Measurements from ENCODE around the gene LRCH1.

The LRCH1 gene

DNA sequence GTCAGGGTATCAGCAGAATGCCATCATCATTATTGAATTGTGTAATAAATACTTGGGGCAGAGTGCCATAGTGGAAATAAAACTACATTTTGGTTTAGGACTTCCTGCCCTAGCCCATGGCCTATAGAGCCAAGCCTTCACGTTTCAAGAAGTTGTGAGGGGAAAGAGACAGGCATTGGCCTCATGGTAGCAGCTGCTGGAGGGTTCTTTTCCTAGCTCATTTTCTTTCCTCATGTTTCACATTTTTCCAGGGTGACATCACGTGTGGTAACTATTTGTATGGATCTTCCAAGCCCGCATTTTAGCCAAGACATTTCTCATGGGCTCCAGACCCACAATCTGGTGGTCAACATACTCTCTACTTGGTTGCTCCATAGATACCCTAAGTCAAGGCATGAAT lies 80.4 kb downstream of the LRCH1 start:
- no peak for DNase-seq (ENCODE audit: low read depth in 4 of 4, low spot score in 1 of 4)

DNA sequence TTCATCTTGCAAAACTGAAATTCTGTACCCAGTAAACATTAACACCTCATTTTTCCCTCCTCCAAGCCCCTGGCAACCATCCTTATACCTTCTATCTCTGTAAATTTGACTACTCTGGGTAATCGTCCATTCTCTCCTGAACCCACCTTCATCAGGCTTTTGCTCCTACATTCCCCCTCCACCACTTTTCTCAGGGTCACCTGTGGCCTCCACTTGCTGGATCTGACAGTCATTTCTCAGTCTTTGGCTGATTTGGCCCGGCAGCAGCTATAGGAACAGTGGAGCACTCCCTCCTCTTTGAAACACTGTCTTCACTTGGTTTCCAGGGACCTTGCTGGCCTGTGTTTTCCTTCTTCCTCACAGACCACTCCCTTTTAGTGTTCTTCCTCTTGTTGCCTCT lies 83.5 kb downstream of the LRCH1 start:
- no peak for DNase-seq (ENCODE audit: low read depth in 4 of 4, low spot score in 1 of 4)

DNA sequence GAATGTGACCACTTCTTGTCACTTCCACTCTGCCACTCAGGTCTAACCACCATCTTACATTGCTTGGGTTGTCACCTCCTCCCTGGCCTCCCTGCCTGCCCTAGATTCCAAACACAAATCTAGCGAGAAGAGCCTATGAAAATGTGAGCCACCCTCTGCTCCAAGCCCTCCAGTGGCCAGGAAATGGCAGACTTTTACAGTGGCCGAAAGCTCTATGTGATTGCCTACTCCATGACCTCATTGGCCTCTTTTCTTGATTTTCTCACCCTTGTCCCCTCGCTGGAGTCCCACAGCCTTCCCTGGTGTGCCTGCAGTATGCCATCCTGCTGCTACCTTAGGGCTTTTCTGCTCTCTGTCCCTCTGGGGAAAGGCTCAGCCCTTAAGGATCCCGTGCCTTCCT lies 84.2 kb downstream of the LRCH1 start:
- no peak for DNase-seq (ENCODE audit: low read depth in 4 of 4, low spot score in 1 of 4)

DNA sequence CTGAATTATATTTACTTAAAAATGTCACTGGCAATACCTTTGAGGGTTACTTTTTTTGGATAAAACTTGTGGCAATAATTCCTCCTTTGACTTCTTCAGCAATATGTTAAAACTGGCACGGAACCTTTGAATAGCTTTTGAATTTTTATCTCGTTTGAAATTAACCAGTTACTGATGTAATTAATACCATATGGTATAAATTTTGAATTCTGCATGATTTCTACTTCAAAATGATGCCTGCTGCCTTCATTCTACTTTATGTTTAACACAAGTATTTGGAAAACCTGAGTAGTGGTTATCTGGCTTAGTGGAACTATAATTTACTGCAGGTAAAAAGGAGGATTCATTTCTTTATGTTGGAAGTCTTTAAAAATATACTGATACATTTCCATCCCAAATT lies 85.3 kb downstream of the LRCH1 start:
- no peak for DNase-seq (ENCODE audit: low read depth in 4 of 4, low spot score in 1 of 4)

DNA sequence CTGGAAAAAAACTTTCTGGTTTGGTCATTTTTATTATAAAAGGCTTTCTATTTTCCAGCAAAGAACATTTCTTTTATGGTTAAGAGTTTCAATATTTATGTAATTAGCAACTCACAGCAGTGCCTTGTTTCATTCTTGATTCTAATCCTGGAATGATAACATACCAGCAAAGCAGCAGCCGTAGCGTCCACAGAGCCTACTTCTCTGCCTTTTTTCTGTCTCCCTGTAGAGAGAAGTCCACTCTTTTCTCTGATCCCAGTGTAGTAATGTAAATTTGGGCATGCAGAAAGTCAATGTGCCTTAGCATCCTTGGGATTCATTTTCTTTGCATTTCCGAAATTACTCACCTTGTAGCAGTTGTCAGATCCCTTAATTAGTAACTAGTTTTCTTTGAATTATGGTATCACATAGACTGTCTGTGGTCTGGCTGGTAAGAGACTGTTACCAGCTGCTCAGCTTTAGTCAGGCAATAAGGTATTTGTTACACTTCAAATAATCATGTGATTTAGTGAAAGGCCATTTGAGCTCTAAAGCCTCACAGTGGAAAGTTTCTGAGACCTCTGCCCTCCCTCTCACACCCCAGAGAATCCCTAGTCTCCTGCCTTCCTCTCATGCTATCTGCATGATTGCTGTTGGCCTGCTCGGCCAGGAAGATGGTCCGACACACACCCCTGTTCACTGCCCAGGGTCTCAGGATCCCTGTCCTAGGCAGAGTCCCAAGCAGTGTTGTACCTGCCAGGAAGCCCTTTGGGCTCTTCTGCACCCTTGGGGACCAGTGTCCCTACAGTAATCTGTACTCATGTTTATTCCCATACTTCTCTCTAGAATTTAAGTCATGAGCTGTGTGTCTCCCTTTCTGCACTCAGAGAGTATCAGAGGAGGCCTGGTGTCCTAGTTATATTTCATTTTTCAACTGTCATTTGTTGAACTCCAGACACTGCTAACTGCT lies 86.3 kb downstream of the LRCH1 start:
- no peak for DNase-seq (ENCODE audit: low read depth in 4 of 4, low spot score in 1 of 4)

DNA sequence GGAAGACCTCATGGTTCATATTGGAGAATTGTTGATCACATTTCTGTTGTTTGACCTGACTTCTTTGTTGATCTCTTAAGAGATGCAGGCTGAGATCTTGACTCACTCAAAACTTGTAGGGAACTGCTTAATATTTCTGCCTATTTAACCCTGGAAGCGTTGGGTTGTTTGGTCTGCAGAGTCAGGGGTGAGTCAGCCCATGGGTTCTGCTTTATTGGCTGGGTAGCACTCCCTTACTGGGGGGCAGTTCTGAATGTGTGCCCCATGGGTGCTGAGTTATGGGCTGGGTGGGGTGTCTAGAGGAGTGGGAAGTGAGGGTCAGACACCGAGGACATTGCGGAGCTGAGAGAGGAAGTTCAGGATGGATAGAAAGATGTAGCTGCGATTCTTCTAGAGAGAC lies 87.9 kb downstream of the LRCH1 start:
- no peak for DNase-seq (ENCODE audit: low read depth in 4 of 4, low spot score in 1 of 4)

DNA sequence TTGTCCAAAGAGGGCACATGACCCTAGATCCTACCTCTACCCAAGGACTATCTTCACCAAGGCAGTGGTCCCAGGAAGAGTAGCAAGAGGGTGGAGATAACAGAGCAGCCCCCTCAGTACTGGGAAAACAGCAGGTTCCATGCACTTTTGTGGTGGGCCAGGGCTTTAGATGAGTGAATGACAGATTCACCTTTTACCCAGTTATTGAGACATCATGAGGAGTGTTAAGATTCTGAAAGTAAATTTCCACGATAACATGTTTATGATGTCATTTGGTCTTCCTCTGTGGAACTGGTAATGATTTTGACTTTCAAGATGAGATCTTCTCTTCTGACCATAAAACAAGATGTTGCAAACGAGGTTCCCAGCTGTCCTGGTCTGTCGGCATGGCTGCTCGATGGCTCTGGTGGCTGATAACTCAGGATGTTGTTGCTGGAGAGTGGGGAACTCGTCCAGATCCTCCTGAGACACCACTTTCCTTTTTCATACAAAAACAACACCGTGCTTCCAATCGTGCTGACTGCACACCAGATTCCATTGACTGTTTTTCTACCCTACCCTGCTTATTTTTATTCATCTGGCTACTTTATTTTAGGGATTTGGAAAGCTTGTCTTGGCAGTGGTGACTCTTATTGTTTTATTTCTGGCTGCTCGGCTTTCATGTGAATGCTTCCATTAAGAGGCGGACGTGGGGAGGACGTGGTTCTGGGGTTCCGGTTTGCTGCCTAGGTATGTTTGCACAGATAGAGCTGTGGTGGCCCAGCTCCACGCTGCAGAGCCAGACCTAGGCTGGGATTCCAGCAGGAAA lies 88.5 kb downstream of the LRCH1 start:
- DNase-seq (ENCODE audit: low read depth in 4 of 4, low spot score in 1 of 4), result no peak

DNA sequence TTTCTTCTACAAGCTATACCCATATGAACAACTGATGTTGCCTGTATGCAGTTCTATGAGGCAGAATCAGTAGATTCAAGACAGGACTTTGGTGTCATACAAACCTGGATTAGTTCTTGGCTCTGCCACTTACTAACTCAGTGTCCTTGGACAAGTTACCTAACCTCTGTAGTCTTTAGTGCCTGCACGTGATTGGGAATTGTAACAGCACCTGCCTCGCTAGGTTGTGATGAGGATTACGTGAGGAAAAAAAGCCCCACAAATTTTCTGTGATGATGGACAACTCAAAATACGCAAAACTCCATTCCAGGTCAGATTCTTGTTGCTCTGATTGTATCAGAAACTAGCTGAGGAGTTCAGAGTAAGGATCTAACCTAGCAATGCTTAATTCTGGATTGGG lies 89.3 kb downstream of the LRCH1 start:
- no peak for DNase-seq (ENCODE audit: low read depth in 4 of 4, low spot score in 1 of 4)

DNA sequence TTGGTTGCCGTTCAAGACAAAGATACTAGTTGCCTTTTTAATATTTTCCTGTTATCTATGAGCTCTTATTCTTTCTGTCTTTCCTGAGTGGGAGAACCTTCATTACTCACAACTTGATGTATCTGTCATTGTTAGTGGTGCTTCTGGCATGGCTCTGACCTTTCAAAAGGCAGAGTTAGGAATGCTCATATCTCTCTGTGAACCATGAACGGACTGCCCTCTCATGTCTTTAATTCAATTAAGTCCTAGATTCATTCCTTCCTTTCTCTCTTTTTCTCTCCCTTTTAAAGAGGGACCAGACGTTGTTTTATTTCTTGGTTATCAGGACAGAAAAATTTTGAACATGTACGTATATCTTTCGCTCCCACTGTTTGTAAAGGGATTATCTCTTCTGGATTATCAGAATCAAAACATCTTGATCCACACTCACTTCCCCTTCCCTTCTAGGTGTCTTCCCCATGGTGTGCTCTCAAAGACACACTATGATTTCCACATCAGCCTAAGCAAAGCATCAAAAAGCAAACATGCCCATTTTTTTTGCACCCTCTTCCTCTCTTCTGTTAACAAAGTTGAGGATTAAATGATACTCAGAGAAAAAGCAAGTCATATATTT lies 90.3 kb downstream of the LRCH1 start:
- DNase-seq (ENCODE audit: low read depth in 4 of 4, low spot score in 1 of 4), result no peak

DNA sequence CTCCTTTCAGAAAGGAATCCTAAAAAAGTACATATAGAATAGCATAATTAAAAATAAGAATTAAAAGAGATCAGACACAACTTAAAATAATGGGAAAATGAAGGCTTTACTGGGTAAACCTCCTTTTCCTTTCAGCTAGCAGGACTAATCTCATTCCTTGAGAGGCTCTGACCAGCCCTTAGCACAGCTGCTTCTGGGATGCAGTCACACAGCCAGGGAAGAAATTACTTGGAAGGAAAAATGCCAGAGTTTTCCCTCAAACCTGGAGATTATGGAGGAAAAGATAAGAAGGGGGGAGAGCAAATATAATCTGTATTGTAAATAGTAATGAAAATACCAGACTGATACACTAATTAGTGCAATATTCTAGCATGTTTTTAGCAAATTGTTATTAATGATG lies 91.8 kb downstream of the LRCH1 start:
- DNase-seq (ENCODE audit: low read depth in 4 of 4, low spot score in 1 of 4), result no peak

DNA sequence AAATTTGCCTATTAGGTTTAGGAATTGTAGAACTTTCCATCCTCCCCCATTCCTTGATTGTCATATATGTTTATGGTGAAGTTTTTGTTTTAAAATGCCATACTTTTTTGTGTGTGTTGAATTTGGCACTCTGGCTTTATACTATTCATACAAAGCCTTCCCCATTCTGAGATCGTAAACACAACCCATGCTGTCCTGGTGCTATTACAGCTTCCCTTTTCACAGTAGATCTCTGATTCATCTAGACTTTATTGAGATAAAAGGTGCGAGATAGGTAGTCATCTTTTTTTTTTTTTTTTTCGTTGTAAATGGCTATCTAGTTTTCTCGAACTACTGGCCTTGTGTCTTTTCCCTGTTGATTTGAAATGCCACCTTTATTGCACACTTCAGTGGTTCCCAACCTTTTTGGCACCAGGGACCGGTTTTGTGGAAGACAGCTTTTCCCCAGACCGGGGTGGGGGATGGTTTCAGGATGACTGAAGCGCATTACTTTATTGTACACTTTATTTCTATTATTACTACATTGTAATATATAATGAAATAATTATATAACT lies 94.6 kb downstream of the LRCH1 start:
- DNase-seq (ENCODE audit: low read depth in 4 of 4, low spot score in 1 of 4), result no peak

DNA sequence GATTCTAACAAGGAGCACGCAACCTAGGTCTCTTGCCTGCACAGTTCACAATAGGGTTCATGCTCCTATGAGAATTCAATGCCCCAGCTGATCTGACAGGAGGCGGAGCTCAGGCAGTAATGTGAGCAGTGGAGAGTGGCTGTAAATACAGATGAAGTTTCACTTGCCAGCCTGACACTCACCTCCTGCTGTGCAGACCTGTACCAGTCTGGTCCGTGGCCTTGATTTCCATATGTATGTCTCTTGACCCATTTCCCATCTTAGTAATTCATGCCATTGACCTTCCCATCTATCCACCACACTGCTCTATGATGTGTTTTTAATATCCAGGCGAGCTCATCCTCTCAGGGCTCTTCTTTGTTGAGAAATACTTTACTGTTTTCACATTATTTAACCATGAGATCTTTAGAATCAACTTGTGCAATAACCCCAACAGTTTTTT lies 95.2 kb downstream of the LRCH1 start:
- no peak for DNase-seq (ENCODE audit: low read depth in 4 of 4, low spot score in 1 of 4)

DNA sequence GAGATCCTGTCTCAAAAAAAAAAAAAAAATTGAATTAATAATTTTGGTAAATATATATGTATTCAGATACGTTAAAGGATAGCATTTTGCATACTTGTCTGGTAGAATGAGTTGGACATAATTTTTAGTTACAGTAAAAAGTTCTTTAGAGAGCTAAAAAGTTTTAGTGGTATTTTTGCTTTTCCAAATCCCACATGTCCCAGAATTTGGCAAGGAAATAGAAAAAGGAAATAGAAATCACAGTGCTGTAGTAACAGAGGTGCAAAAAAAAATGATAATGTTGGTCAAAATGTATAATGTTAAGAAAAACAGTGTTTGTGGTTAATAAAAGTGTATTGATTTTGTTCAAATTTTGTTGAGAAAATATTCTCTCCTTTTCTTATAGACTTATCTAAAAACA lies 96.8 kb downstream of the LRCH1 start:
- DNase-seq (ENCODE audit: low read depth in 4 of 4, low spot score in 1 of 4), result no peak

DNA sequence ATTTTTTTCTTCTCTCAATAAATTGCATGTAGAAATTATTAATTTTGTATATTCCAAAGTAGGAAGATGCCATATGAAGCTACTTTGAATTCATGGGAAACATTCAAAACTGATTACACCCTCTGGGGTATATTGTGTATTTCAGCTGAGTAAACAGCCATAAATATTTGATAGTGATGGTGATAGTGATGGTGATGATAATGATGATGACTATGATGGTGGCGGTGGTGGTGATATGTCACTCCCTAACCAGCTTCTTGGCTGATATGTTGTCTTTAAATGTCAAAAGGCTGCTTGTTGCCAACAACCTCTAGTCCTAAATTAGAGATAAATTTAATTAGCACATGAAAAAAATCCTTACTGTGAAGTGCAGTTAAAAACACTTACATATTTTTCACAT lies 102.0 kb downstream of the LRCH1 start:
- no peak for DNase-seq (ENCODE audit: low read depth in 4 of 4, low spot score in 1 of 4)

DNA sequence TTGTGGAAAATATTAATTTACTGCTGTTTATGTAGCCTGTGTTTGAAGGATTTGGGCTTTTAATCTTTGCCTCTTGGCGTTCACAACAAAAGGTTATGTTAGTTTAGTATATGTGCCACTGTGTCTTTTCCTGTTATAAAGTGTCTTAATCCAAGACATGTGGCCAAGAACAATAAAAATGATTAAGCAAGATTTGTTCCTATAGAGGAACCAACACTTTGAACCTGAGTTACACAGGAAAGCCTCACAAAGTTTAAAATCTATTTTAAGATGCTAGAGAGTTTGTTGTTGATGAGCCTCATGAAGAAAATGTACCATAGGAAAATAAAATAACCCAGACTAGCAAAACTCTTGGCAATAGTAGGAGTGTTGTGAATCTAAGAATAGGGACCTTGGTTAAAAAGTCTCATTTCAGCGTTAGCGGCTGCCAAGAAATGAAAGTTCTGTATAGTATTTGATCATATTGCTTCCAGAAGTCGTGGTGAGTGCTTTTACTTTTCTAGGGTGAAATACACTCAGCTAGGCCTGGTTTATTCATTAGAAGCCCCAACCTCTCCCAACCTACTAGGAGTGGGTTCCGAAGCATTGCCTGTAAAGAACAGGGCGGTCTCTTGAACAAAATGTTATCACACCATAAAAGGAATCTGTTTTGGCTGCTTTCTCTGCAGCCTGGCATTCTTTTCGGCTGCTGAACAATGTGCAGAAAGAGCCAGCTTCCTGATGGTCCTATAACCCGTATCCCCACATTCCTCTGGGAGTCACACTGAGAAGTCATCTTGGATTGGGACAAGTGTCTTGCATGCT lies 102.6 kb downstream of the LRCH1 start:
- DNase-seq (ENCODE audit: low read depth in 4 of 4, low spot score in 1 of 4), result no peak

DNA sequence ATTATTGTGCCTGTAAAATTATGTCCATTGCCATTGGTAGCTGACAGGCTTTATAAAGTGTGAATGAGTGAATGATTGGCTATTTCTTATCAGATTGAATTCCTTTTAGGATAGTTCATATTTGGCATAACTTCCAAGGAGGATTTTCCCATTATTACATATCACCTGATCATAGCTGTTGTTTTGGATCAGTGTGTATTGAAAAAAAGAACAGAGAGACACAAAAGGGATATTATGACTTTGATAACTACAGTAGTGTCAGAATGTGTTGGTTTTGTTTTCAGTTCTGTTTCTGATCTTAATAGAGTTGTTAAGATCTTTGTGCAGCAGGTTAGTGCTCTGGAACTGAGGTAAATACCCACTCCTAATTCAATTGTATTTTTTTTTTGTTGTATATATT lies 103.8 kb downstream of the LRCH1 start:
- no peak for DNase-seq (ENCODE audit: low read depth in 4 of 4, low spot score in 1 of 4)

DNA sequence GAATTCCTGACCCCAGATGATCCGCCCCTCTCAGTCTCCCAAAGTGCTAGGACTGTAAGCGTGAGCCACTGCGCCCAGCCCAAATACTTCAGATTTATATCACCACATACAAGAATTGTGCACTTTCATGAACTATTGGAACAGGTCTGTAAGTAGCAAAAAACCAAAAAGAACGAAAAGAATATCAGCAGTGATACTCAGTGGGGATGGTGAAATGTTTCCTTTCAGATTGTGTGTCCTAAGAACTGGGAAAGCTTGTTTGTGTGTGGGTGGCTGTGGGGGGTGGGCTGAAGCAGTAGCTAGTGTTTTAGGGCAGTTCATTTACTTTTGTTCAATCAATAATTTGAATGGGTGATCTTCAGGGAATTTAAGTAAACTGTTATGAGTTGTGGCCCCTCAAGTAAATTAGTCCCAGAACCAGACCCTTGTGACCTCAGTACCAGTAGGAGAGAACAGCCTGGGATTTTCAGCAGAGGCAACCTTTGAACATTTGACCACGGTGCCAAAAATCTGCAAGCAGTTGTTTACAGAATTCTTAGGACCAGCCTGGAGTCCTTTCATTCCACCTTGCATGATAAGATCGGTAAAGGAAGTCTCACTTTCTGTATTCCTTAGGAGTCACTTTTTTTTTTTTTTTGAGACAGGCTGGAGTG lies 106.6 kb downstream of the LRCH1 start:
- no peak for DNase-seq (ENCODE audit: low read depth in 4 of 4, low spot score in 1 of 4)

DNA sequence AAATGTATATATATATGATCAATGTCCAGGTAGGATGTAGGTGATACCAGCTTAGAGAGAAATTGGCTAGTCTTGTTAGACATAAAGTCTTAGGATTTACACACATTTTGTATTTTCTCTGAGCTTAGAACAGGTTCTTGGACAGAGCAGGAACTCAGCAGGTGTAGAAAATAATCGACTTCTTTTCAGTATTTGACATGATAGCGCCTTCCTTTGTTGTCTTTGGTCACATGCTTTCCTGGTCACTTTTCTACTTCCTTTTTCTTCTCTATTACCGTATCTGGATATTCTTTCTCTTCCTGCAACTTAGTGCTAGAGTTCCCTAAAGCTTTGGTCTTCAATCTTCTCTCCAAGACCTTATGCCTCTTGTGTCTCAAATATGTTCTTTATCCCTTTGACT lies 107.4 kb downstream of the LRCH1 start:
- DNase-seq (ENCODE audit: low read depth in 4 of 4, low spot score in 1 of 4), result no peak

DNA sequence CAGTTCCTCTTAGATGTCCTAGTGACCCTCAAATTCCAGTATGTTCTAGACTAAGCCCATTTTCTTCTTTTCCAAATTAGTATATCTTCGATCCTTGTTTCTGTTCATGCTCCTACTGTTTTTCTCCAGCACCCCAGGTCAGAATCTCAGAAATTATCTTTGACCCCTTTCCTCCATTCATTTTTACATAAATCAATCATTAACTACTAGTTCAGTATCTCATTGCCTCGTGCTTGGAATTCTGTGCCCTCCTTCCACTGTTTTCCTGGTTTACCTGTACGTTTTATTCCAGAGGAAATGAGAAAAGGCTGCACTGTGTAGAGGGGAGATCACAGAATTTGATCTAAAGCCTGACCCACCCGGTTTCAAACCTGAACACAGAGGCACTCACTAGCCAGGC lies 107.9 kb downstream of the LRCH1 start:
- DNase-seq (ENCODE audit: low read depth in 4 of 4, low spot score in 1 of 4), result no peak

DNA sequence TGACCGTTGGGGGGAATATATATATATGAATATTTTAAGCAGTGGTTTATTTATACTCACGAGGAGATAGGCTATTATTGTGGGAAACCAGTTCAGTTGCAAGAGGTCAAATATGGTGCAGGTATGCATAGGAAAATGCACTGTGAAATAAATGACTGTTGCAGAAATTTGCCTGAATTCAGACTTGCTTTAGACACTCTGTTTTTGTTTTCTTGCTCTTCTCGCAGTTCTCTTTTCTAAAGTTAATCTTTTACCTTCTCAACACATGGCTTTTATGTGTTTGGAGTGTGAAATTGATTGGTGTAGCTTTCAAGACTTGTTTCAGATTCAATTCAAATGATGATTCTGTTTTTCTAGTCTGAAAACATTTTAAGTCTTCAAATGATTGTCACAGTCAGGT lies 109.7 kb downstream of the LRCH1 start:
- DNase-seq (ENCODE audit: low read depth in 4 of 4, low spot score in 1 of 4), result no peak

All from stimulated activated CD4-positive, alpha-beta T cell treated with anti-CD3 and anti-CD28 coated beads, Interleukin-1b, Interleukin-23, amount 100 ng/mL, for 24 hours (primary cell).